HG03575 (cell line): Measurements from ENCODE around the gene CDS2.

Experiments used
- ATAC-seq: cut with Tn5 transposase; IDR thresholded peaks from one replicate; pipeline ENCODE4 v1.9.1; 2021; ENCODE audit not compliant: unreplicated experiment, insufficient number of reproducible peaks, low FRiP score; ENCODE audit errors: extremely low read depth

The CDS2 gene

DNA sequence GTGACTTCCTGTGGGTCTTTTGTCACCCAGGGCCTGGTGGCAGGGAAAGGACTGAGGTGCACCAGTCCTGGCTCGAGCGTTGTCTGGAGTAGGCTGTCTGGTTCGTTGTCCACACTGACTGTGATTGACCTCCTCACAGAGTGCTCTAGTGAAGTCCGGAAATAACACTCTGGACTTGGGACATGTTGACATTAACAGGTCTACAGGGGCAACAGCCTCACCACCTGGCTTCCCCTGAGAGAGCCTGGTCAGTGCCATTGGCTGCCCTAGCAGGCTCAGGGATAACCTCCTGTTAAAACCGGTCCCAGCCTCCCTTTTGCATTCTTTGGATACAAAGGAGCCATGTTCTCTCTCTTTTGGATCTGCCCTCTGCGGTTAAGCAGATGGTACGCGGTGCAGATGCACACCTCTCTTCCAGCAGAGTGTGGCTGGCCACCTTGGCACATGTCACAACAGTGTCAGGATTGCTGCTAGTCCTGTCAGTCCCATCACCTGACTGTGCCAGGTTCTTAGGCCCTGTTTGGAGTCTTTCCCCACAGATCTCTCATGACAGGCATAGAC lies 46.2 kb downstream of the CDS2 start:
- no peak for ATAC-seq

- ATAC-seq, result no peak
These were observed 46.9 kb downstream of the CDS2 start for GRCh38 chr20:5173751-5174150.

GRCh38 chr20:5177071-5177470 lies 50.3 kb downstream of the CDS2 start:
- no peak for ATAC-seq

DNA sequence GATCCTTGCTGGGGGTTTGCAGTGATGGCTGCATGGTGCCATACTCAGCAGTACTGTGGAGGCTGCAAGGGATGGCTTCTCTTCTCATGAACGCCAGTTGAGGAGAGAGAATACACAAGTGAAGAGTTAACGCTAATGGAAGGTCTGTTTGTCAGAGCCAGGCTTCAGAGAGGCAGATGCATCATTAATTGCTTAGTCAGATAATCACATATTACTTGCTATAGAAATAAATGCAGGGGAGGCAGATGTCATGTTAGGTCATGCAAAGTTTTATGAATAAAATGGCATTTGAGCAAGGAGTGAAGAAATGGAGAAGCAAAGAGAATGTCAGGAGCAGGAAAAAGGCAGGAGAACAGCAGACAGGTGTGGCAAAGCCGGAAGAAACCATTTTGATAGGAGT lies 51.2 kb downstream of the CDS2 start:
- no peak for ATAC-seq

- no peak for ATAC-seq
These were observed 53.6 kb downstream of the CDS2 start for GRCh38 chr20:5180421-5180820.

DNA sequence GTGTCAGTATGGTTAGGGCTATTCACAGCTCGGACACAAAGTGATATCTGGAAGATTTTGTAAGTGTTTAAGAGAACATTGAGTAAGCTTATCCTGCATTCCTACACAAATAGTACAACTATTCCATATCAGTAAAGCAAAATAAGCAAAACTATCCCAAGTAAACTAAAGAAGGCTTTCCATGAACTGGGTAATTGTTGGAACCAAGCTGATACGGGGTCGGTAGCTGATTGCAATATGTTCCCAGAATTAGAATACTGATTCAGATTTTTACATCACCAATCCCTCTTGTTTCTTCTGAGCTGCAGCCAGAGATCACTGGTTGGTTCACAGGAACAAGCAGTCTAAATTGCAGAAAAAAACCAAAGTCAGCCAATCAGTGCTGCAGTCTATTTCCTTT lies 54.1 kb downstream of the CDS2 start:
- no peak for ATAC-seq

- no peak for ATAC-seq
These were observed 54.7 kb downstream of the CDS2 start for GRCh38 chr20:5181492-5181891.

GRCh38 chr20:5181958-5182357 lies 55.1 kb downstream of the CDS2 start:
- ATAC-seq, result no peak

GRCh38 chr20:5182615-5183254 lies 55.9 kb downstream of the CDS2 start:
- no peak for ATAC-seq

DNA sequence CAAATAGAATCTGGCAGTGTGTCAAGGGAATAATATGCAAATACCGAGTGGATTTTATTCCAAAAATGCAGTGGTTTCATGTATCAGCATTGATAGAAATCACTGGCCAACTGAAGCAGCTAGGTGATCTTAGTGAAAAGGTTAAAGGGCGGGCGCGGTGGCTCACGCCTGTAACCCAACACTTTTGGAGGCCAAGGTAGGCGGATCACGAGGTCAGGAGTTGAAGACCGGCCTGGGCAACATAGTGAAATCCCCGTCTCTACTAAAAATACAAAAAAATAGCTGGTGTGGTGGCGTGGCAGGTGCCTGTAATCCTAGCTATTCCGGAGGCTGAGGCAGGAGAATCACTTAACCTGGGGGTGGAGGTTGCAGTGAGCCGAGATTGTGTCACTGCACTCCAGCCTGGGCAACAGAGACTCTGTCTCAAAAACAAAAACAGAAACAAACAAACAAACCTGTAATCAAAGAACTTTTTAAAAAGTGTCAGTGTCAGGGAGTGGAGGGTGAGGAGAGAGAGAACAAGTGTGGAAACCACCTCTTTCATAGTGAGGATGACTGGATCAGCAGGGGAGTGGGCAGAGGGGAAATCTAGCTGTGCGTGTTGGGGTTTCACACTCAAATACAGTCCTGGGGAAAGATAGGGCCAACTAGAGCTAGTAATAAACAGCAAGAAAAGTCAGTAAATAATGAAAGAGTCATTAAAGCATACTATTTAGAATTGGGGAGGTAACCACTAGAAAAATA lies 57.1 kb downstream of the CDS2 start:
- ATAC-seq, result no peak

GRCh38 chr20:5184684-5185083 lies 57.9 kb downstream of the CDS2 start:
- no peak for ATAC-seq

- no peak for ATAC-seq
These were observed 60.3 kb downstream of the CDS2 start for GRCh38 chr20:5187122-5187521.

- no peak for ATAC-seq
These were observed 61.9 kb downstream of the CDS2 start for GRCh38 chr20:5188736-5189135.

DNA sequence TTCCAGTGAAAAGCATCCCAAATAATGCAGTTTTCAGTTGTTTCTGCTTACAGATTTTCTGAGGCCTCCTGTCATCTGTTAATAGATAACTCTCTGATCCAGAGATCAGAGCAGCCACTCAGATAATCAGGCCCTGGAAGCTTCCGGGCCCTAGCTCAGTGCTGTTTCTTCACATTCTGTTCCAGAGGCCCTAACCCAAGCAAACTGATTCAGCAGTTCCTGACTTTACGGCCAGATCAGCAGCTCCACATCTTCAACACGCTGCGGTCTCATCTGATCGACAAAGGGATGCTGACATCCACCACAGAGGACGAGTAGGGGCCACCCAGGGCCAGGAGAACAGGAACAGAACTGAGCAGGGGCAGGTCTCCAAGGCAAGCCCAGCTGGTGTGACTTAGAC lies 63.1 kb downstream of the CDS2 start:
- ATAC-seq, result no peak

DNA sequence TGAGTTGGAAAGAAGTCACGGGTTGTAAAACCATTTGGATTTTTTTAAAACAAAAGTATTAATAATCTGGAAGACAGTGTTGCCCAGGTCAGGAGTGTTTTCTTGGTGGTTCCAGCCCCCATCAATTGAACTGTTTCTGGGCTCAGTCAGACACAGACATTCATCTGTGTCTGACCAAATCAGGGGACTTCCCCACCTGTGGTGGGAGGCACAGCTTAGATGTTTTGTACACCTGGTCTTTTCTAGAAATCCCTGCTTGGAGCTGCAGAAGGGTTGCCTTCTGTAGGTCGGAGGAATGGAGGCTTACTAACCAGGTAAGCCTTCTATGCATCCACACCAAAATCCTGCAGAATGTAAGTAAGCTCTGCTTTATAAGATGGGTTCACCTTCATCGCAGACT lies 63.6 kb downstream of the CDS2 start:
- no peak for ATAC-seq

DNA sequence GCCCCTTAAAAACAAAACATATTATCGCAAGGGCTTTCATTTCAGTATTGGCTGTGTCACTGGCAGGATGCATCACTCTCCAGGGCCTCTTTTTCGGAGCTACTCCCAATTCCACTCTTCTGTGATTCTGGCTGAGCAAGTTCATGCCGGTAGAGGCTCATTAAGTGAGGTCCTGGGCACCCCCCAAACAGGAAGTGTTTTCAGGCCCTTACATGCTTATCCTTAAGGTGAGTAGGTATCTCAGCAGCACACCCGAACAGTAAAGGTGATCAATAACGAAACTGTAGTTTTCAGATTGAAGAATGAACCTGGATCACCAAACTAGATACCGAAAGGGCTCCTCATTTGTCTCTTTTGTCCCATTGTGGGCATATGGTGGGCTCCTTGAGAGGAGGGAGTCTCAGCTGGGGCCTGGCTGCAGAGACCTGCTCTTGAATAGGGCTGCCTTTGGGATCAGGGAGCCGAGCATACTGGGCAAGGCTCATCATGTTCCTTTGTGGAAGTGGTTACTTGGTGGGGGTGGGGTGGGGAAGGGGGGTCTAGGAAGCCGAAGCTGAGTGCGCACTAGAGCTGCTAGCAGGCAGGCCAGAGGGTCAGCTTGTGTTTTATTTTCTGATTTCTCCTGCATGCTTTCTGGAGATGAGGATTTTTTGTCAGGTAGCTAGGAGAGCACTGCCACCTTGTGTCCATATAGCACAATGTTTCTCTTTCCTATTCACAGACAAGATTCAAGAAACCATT lies 65.2 kb downstream of the CDS2 start:
- no peak for ATAC-seq

DNA sequence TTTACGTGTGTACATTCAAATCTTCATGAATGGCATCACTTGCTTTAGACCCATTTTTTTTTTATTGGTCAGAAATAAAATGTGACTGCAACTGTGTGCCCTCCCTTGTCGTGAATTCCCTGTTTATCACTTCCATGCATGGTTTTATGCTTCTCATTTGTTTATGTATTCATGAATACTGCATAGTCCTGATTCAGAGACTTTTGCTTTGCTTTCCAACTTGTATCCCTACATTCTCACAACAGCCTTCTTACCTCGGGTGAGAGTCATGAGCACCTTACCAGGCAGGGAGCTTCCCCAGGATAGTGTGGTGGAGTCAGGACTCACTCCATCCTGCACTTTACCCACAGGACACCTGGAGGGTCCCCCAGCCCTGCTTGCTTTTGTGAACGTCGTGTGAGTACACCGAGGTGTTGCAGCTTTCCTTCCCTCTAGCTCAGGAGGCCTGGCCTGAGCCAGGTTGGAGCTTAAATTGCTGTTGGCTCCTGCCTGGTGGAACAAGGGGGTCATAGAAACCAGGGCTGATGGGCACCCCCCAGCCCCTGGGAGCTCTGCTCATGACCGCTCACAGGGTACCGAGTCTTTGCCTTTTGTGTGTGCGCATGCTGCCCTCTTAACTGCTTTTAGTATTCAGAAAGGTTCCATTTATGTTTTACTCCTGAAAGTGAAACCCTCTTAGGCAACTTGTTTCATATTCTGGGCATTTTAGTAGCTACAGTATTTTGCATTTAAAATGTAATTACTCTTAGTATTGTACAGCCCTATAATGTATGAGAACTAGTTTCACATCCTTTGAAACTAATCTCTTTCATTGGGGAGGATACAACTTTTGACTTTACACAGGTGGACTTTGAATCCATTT lies 66.0 kb downstream of the CDS2 start:
- no peak for ATAC-seq

- ATAC-seq, result no peak
These were observed 68.8 kb downstream of the CDS2 start for GRCh38 chr20:5195655-5196054.

DNA sequence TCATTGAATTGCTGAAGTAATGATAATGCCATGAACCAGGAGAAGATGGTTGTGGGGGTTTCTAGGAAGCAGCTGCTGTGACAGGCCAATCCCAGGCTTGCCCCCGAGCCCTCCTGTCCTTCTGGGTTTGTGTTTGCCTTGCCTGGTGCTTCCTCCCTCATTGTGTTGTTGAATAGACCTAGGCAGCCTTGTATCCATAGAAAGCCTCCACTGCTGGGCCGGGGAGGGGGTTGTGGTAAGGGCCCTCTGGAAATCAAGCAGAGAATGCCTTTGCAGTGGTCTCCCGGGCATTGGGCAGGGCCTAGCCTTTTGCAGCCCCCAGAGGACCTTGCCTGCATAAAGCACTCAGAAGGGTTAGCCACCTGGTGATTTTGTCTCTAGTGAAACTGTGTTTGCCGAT lies 69.3 kb downstream of the CDS2 start:
- ATAC-seq, result no peak
